ENCODE measurements around the gene RBM43.

DNA sequence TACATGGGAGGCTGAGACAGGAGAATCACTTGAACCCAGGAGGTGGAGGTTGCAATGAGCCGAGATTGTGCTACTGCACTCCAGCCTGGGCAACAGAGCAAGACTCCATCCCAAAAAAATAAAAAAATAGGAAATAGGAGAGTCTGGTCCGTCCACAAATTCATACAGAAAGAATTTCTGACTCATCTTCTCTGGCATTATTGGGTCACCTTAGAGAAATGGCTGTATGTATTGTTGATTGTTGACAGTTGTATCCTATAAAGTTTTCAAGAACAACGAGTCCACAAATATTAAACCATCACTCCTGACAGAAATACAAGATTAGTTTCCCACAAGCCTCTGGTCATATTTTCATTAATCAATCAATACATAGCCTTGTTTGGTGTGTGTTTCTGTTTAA, 20.4 kb downstream of the RBM43 start:
- TF ChIP-seq, protein P1, sequence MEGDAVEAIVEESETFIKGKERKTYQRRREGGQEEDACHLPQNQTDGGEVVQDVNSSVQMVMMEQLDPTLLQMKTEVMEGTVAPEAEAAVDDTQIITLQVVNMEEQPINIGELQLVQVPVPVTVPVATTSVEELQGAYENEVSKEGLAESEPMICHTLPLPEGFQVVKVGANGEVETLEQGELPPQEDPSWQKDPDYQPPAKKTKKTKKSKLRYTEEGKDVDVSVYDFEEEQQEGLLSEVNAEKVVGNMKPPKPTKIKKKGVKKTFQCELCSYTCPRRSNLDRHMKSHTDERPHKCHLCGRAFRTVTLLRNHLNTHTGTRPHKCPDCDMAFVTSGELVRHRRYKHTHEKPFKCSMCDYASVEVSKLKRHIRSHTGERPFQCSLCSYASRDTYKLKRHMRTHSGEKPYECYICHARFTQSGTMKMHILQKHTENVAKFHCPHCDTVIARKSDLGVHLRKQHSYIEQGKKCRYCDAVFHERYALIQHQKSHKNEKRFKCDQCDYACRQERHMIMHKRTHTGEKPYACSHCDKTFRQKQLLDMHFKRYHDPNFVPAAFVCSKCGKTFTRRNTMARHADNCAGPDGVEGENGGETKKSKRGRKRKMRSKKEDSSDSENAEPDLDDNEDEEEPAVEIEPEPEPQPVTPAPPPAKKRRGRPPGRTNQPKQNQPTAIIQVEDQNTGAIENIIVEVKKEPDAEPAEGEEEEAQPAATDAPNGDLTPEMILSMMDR (IDR thresholded peaks at IDR 0.05 in 2 of 3, conservative IDR thresholded peaks at IDR 0.05 in 1 of 3; ENCODE audit: insufficient read depth in 2 of 3, low read depth in 1 of 3, low read length in 3 of 3): no peak
- TF ChIP-seq EZH2 (IDR thresholded peaks at IDR 0.05; ENCODE audit: borderline replicate concordance, low read depth, low read length) (no peak), YY1 (IDR thresholded peaks at IDR 0.05; ENCODE audit: borderline replicate concordance in 1 of 3, control insufficient read depth in 1 of 3, extremely low read depth in 1 of 3, insufficient read depth in 3 of 3, insufficient read length in 1 of 3, insufficient replicate concordance in 2 of 3, low read depth in 1 of 3, low read length in 2 of 3) (no peak)

All from K562 (cell line).